HG03025 (cell line): ENCODE data around the gene GMNN.
A peak's percentile ranks its signal among the peaks of the same experiment; 100 is the strongest.
"Not testable (repeated sequence)": the region's sequence is repeated elsewhere in the genome, so short reads cannot be mapped to it uniquely, and the experiment has no call there.

Experiments used
- ATAC-seq: cut with Tn5 transposase; IDR thresholded peaks from one replicate; pipeline ENCODE4 v1.9.1; 2021; ENCODE audit warnings: mild to moderate bottlenecking, moderate library complexity; ENCODE audit not compliant: unreplicated experiment, low FRiP score

The GMNN gene

GRCh38 chr6:24774696-24775519, at the start of gene GMNN:
Gene GMNN (plus strand): TSS chr6:24774937. CDS start chr6:24777247, 2,310 bp downstream.
- ATAC-seq: peak; percentile 91

GRCh38 chr6:24730653-24731052, 44.1 kb upstream of the GMNN start:
- not testable (repeated sequence) for ATAC-seq

GRCh38 chr6:24731456-24732134, 43.1 kb upstream of the GMNN start:
- not testable (repeated sequence) for ATAC-seq

- ATAC-seq: no peak
These were observed 40.6 kb upstream of the GMNN start for GRCh38 chr6:24734166-24734565.

- ATAC-seq: not testable (repeated sequence)
These were observed 40.0 kb upstream of the GMNN start for GRCh38 chr6:24734710-24735109.

GRCh38 chr6:24738741-24739140, 36.0 kb upstream of the GMNN start:
- ATAC-seq: no peak

GRCh38 chr6:24740861-24741260, 33.9 kb upstream of the GMNN start:
- no peak for ATAC-seq

GRCh38 chr6:24742216-24742738, 32.5 kb upstream of the GMNN start:
- no peak for ATAC-seq

GRCh38 chr6:24743265-24743943, 31.3 kb upstream of the GMNN start:
- peak; percentile 60 for ATAC-seq

- no peak for ATAC-seq
These were observed 30.8 kb upstream of the GMNN start for GRCh38 chr6:24743944-24744335.

- ATAC-seq: no peak
These were observed 29.8 kb upstream of the GMNN start for GRCh38 chr6:24744911-24745310.

- no peak for ATAC-seq
These were observed 25.4 kb upstream of the GMNN start for GRCh38 chr6:24749297-24749696.

GRCh38 chr6:24750878-24751277, 23.9 kb upstream of the GMNN start:
- not testable (repeated sequence) for ATAC-seq

- ATAC-seq: no peak
These were observed 22.2 kb upstream of the GMNN start for GRCh38 chr6:24752503-24752902.

GRCh38 chr6:24752917-24753492, 21.7 kb upstream of the GMNN start:
- ATAC-seq: no peak

- ATAC-seq: no peak
These were observed 21.2 kb upstream of the GMNN start for GRCh38 chr6:24753545-24753944.

GRCh38 chr6:24754378-24754777, 20.4 kb upstream of the GMNN start:
- ATAC-seq: not testable (repeated sequence)

GRCh38 chr6:24755279-24755678, 19.5 kb upstream of the GMNN start:
- no peak for ATAC-seq

GRCh38 chr6:24757611-24758010, 17.1 kb upstream of the GMNN start:
- ATAC-seq: no peak

GRCh38 chr6:24759718-24760117, 15.0 kb upstream of the GMNN start:
- ATAC-seq: no peak

GRCh38 chr6:24760210-24760609, 14.5 kb upstream of the GMNN start:
- ATAC-seq: no peak
